ENCODE results near the gene ACTRT2.

GRCh38 chr1:3022976-3023375 is 1.7 kb downstream of the ACTRT2 start:
- no peak for TF ChIP-seq CTCF (conservative IDR thresholded peaks at IDR 0.05)
- TF ChIP-seq ZFX (IDR thresholded peaks at IDR 0.05) = no peak

Measured in C4-2B (cell line).